GM12875 (cell line): ENCODE measurements around the gene ZNF563.

Source experiments
- H3K4me3 ChIP-seq: one replicate; pipeline ENCODE4 v1.5.1; 2011; ENCODE audit warnings: low read depth, low read length, control low read depth
- CTCF ChIP-seq: IDR thresholded peaks from 2 replicates; pipeline ENCODE4 v1.5.1; 2011; ENCODE audit warnings: low read depth, mild to moderate bottlenecking, control low read depth, inconsistent platforms, low read length, moderate library complexity, borderline replicate concordance; ENCODE audit not compliant: insufficient read depth

Gene ZNF563

GRCh38 chr19:12353375-12353774, 19.9 kb upstream of the ZNF563 start:
- H3K4me3 ChIP-seq: no peak overlapping the region
- no peak for TF ChIP-seq CTCF

GRCh38 chr19:12350890-12351197, 17.4 kb upstream of the ZNF563 start:
- H3K4me3 ChIP-seq: no peak overlapping the region
- TF ChIP-seq CTCF: no peak

GRCh38 chr19:12350185-12350889, 16.9 kb upstream of the ZNF563 start:
- no peak overlapping the region for H3K4me3 ChIP-seq
- no peak for TF ChIP-seq CTCF

GRCh38 chr19:12346896-12347295, 13.5 kb upstream of the ZNF563 start:
- H3K4me3 ChIP-seq: no peak overlapping the region
- no peak for TF ChIP-seq CTCF

- TF ChIP-seq CTCF: no peak
- H3K4me3 ChIP-seq: no peak overlapping the region
These were observed 11.8 kb upstream of the ZNF563 start for GRCh38 chr19:12345197-12345596.

- H3K4me3 ChIP-seq: no peak overlapping the region
- no peak for TF ChIP-seq CTCF
These were observed 2.1 kb downstream of the ZNF563 start for GRCh38 chr19:12331211-12331941.

GRCh38 chr19:12330340-12330739, 3.1 kb downstream of the ZNF563 start:
- H3K4me3 ChIP-seq: no peak overlapping the region
- no peak for TF ChIP-seq CTCF
